H9 (cell line): Measurements from ENCODE around the gene CYP21A2. TPM values are rescaled to one million over a fixed set of nuclear protein-coding genes. Genes with fewer than 3 reads are reported as not detected.

Experiments
- DNase-seq: peaks from one replicate; pipeline ENCODE4 v3.0.0-alpha.2; 2017
- H2AFZ ChIP-seq: one replicate; pipeline ENCODE4 v1.6.1; 2013; ENCODE audit warnings: mild to moderate bottlenecking, low read length, control low read depth, moderate library complexity
- H2AK5ac ChIP-seq: 2 replicates; pipeline ENCODE4 v1.6.1; 2013; ENCODE audit warnings: low read length, control low read depth, mixed read lengths; ENCODE audit not compliant: insufficient read length
- H2BK120ac ChIP-seq: one replicate; pipeline ENCODE4 v1.6.1; 2013; ENCODE audit warnings: low read depth, mild to moderate bottlenecking, low read length, control low read depth, inconsistent platforms; ENCODE audit not compliant: poor library complexity, severe bottlenecking
- H2BK12ac ChIP-seq: 2 replicates; pipeline ENCODE4 v1.6.1; 2013; ENCODE audit warnings: low read length, control low read depth, mixed read lengths, low read depth; ENCODE audit not compliant: insufficient read length
- H2BK15ac ChIP-seq: 2 replicates; pipeline ENCODE4 v1.6.1; 2013; ENCODE audit warnings: low read depth, low read length, control low read depth
- H2BK20ac ChIP-seq: one replicate; pipeline ENCODE4 v1.6.1; 2013; ENCODE audit warnings: low read depth, mild to moderate bottlenecking, low read length, control low read depth, inconsistent platforms; ENCODE audit not compliant: poor library complexity, severe bottlenecking
- H2BK5ac ChIP-seq: 2 replicates; pipeline ENCODE4 v1.6.1; 2013; ENCODE audit warnings: low read length, control low read depth, mixed read lengths; ENCODE audit not compliant: insufficient read length
- H3K14ac ChIP-seq: 2 replicates; pipeline ENCODE4 v1.6.1; 2013; ENCODE audit warnings: low read length, control low read depth; ENCODE audit not compliant: insufficient read depth
- H3K18ac ChIP-seq: 2 replicates; pipeline ENCODE4 v1.6.1; 2013; ENCODE audit warnings: low read depth, mild to moderate bottlenecking, mixed read lengths, low read length, control low read depth; ENCODE audit not compliant: insufficient read length
- H3K23ac ChIP-seq: 2 replicates; pipeline ENCODE4 v1.6.1; 2013; ENCODE audit warnings: low read length, control low read depth, mixed read lengths, low read depth; ENCODE audit not compliant: insufficient read length
- H3K23me2 ChIP-seq: 2 replicates; pipeline ENCODE4 v1.6.1; 2013; ENCODE audit warnings: low read depth, mild to moderate bottlenecking, mixed read lengths, low read length, control low read depth; ENCODE audit not compliant: insufficient read length, poor library complexity, severe bottlenecking
- H3K27ac ChIP-seq: 2 replicates; pipeline ENCODE4 v1.5.1; 2013; ENCODE audit warnings: low read length, control low read depth, mixed read lengths, low read depth; ENCODE audit not compliant: insufficient read length
- H3K27me3 ChIP-seq: 2 replicates; pipeline ENCODE4 v1.6.1; 2013; ENCODE audit warnings: low read length, control low read depth, inconsistent platforms; ENCODE audit not compliant: insufficient read depth
- H3K4ac ChIP-seq: 2 replicates; pipeline ENCODE4 v1.6.1; 2013; ENCODE audit warnings: low read depth, mild to moderate bottlenecking, control low read depth, inconsistent platforms, low read length, moderate library complexity
- H3K4me1 ChIP-seq: 2 replicates; pipeline ENCODE4 v1.6.1; 2013; ENCODE audit warnings: low read length, control low read depth, inconsistent platforms; ENCODE audit not compliant: insufficient read depth
- H3K4me2 ChIP-seq: 2 replicates; pipeline ENCODE4 v1.6.1; 2013; ENCODE audit warnings: low read length, control low read depth, mixed read lengths; ENCODE audit not compliant: insufficient read length, insufficient read depth
- H3K56ac ChIP-seq: 2 replicates; pipeline ENCODE4 v1.6.1; 2013; ENCODE audit warnings: low read depth, mild to moderate bottlenecking, mixed read lengths, low read length, control low read depth; ENCODE audit not compliant: insufficient read length
- H3K79me1 ChIP-seq: 2 replicates; pipeline ENCODE4 v1.6.1; 2013; ENCODE audit warnings: low read depth, mild to moderate bottlenecking, moderate library complexity, low read length, control low read depth, inconsistent platforms; ENCODE audit not compliant: insufficient read depth, poor library complexity, severe bottlenecking
- H3K79me2 ChIP-seq: 2 replicates; pipeline ENCODE4 v1.6.1; 2013; ENCODE audit warnings: low read length, control low read depth, inconsistent platforms; ENCODE audit not compliant: insufficient read depth
- H3K9ac ChIP-seq: 2 replicates; pipeline ENCODE4 v1.6.1; 2013; ENCODE audit warnings: low read length, control low read depth, mixed read lengths; ENCODE audit not compliant: insufficient read length; ENCODE audit errors: extremely low read depth
- H3K9me3 ChIP-seq: one replicate; pipeline ENCODE4 v1.6.1; 2013; ENCODE audit warnings: low read depth, low read length, inconsistent platforms; ENCODE audit not compliant: control insufficient read depth
- H3T11ph ChIP-seq: one replicate; pipeline ENCODE4 v1.6.1; 2013; ENCODE audit warnings: mild to moderate bottlenecking, low read length, control low read depth, inconsistent platforms
- H4K20me1 ChIP-seq: one replicate; pipeline ENCODE4 v1.6.1; 2013; ENCODE audit not compliant: control insufficient read depth, insufficient read length, insufficient read depth
- H4K5ac ChIP-seq: 2 replicates; pipeline ENCODE4 v1.6.1; 2013; ENCODE audit warnings: low read depth, mild to moderate bottlenecking, mixed read lengths, low read length, control low read depth; ENCODE audit not compliant: insufficient read length
- H4K8ac ChIP-seq: replicated peaks from 2 replicates; pipeline ENCODE4 v1.6.1; 2013; ENCODE audit warnings: low read length, control low read depth, mixed read lengths, low read depth; ENCODE audit not compliant: insufficient read length
- H4K91ac ChIP-seq: 2 replicates; pipeline ENCODE4 v1.6.1; 2013; ENCODE audit warnings: low read depth, mild to moderate bottlenecking, moderate library complexity, mixed read lengths, low read length, control low read depth; ENCODE audit not compliant: insufficient read length
- H3K27ac Mint-ChIP-seq, 3 experiments: 2 replicates in 2 of 3; 3 replicates in 1 of 3; pipeline ENCODE4 v1.8.0; 2020 to 2021; ENCODE audit warnings: mixed read lengths in 3 of 3, mild to moderate bottlenecking in 1 of 3, moderate library complexity in 1 of 3
- H3K27me3 Mint-ChIP-seq: 2 replicates; pipeline ENCODE4 v1.8.0; 2021; ENCODE audit warnings: low read depth, mild to moderate bottlenecking, moderate library complexity, mixed read lengths
- H3K36me3 Mint-ChIP-seq, 3 experiments: 2 replicates in 2 of 3; 3 replicates in 1 of 3; pipeline ENCODE4 v1.8.0; 2020 to 2021; ENCODE audit warnings: low read depth in 3 of 3, mixed read lengths in 3 of 3; ENCODE audit not compliant: insufficient read depth in 1 of 3
- H3K4me1 Mint-ChIP-seq, 2 experiments: 2 replicates each; pipeline ENCODE4 v1.8.0; 2020; ENCODE audit warnings: mixed read lengths in 2 of 2
- H3K4me3 Mint-ChIP-seq, 2 experiments: 2 replicates in 1 of 2; 3 replicates in 1 of 2; pipeline ENCODE4 v1.8.0; 2020 to 2021; ENCODE audit warnings: mild to moderate bottlenecking in 2 of 2, mixed read lengths in 2 of 2, moderate library complexity in 1 of 2
- H3K9me3 Mint-ChIP-seq, 2 experiments: 2 replicates in 1 of 2; 3 replicates in 1 of 2; pipeline ENCODE4 v1.8.0; 2020; ENCODE audit warnings: mild to moderate bottlenecking in 2 of 2, mixed read lengths in 2 of 2, moderate library complexity in 1 of 2
- WGBS: extraction: QIAGEN DNeasy Blood & Tissue Kit; methylation state at CpG from one replicate; pipeline ENCODE4 v1.1.7; 2013; ENCODE audit warnings: missing lambda C conversion rate, low lambda C conversion rate, mixed read lengths; ENCODE audit not compliant: insufficient read length; ENCODE audit errors: extremely low coverage; 5-methylcytosine and 5-hydroxymethylcytosine counted together
- total RNA-seq: library from RNA; stranded (reverse); gene quantifications from 2 replicates; pipeline ENCODE4 v1.2.1, GENCODE V29; 2021
- TF ChIP-seq, protein P1 (sequence below): fragments of 200-600 bp; sonication (generic); conservative IDR thresholded peaks from 3 replicates; pipeline ENCODE4 v1.8.0; 2021; ENCODE audit warnings: antibody characterized with exemption, mild to moderate bottlenecking

Gene CYP21A2
- total RNA-seq, 1 experiment from 2014 or later: not detected

- no peak overlapping the region for H3K4ac ChIP-seq
- no peak overlapping the region for H3T11ph ChIP-seq
- H3K14ac ChIP-seq: no peak overlapping the region
- no peak overlapping the region for H2BK12ac ChIP-seq
- H3K18ac ChIP-seq: no peak overlapping the region
- TF ChIP-seq, protein P1, sequence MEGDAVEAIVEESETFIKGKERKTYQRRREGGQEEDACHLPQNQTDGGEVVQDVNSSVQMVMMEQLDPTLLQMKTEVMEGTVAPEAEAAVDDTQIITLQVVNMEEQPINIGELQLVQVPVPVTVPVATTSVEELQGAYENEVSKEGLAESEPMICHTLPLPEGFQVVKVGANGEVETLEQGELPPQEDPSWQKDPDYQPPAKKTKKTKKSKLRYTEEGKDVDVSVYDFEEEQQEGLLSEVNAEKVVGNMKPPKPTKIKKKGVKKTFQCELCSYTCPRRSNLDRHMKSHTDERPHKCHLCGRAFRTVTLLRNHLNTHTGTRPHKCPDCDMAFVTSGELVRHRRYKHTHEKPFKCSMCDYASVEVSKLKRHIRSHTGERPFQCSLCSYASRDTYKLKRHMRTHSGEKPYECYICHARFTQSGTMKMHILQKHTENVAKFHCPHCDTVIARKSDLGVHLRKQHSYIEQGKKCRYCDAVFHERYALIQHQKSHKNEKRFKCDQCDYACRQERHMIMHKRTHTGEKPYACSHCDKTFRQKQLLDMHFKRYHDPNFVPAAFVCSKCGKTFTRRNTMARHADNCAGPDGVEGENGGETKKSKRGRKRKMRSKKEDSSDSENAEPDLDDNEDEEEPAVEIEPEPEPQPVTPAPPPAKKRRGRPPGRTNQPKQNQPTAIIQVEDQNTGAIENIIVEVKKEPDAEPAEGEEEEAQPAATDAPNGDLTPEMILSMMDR: no peak
- no peak overlapping the region for H2AK5ac ChIP-seq
- H3K4me1 Mint-ChIP-seq: peaks cover 12 to 25% of the 10 kb centered on the region in 2 experiments
- H3K27ac ChIP-seq: no peak overlapping the region
- no peak overlapping the region for H3K9ac ChIP-seq
- H4K91ac ChIP-seq: no peak overlapping the region
- no peaks in the 10 kb centered on the region for H3K9me3 Mint-ChIP-seq
- H3K79me1 ChIP-seq: no peaks in the 10 kb centered on the region
- no peaks in the 10 kb centered on the region; the same call in 1 of the 2 replicates for H3K27me3 ChIP-seq
- no peak for DNase-seq
- no peak overlapping the region for H3K4me2 ChIP-seq
- H2BK15ac ChIP-seq: no peak overlapping the region
- no peaks in the 10 kb centered on the region for H3K4me1 ChIP-seq
- peaks cover 27% of the 10 kb centered on the region for H3K27me3 Mint-ChIP-seq
- H2AFZ ChIP-seq: no peak overlapping the region
- H3K79me2 ChIP-seq: no peaks in the 10 kb centered on the region
- H3K23me2 ChIP-seq: peaks cover 3% of the 10 kb centered on the region
- H4K8ac ChIP-seq: no peak overlapping the region
- no peaks in the 10 kb centered on the region; a peak in 1 of 7 replicates for H3K36me3 Mint-ChIP-seq
- no peak overlapping the region for H2BK5ac ChIP-seq
- no peaks in the 10 kb centered on the region for H3K9me3 ChIP-seq
- H4K5ac ChIP-seq: no peak overlapping the region
- H2BK20ac ChIP-seq: no peak overlapping the region
- H3K56ac ChIP-seq: no peak overlapping the region
- H3K23ac ChIP-seq: no peak overlapping the region
- no peak overlapping the region for H2BK120ac ChIP-seq
- peak overlapping the region in 2 of 3 experiments; percentile 50 to 70; a peak in 2 of 7 replicates for H3K27ac Mint-ChIP-seq
- H3K4me3 Mint-ChIP-seq: peak overlapping the region; percentile 38 to 71; a peak in 3 of 5 replicates
- no CpG with 5 or more reads among the region's 14 CpGs for WGBS
- H4K20me1 ChIP-seq: no peaks in the 10 kb centered on the region
Observed at GRCh38 chr6:32088487-32089049, 50.4 kb downstream of the CYP21A2 start.
